Ishikawa (cell line): ENCODE data around the gene CST9L.

Source experiments
- CEBPB ChIP-seq: IDR thresholded peaks from 2 replicates; pipeline ENCODE4 v1.6.1; 2012
- CREB1 ChIP-seq: IDR thresholded peaks from 2 replicates; pipeline ENCODE4 v1.6.1; 2012; ENCODE audit warnings: low read depth
- EGR1 ChIP-seq: IDR thresholded peaks from 2 replicates; pipeline ENCODE4 v1.6.1; 2012
- EP300 ChIP-seq: IDR thresholded peaks from 2 replicates; pipeline ENCODE4 v1.6.1; 2012; ENCODE audit warnings: borderline replicate concordance
- FOXM1 ChIP-seq: IDR thresholded peaks from 2 replicates; pipeline ENCODE4 v1.6.1; 2012; ENCODE audit warnings: low read depth, borderline replicate concordance
- NFIC ChIP-seq: IDR thresholded peaks from 2 replicates; pipeline ENCODE4 v1.6.1; 2012
- RAD21 ChIP-seq: IDR thresholded peaks from 2 replicates; pipeline ENCODE4 v1.6.1; 2012; ENCODE audit warnings: low read depth
- TAF1 ChIP-seq: IDR thresholded peaks from 2 replicates; pipeline ENCODE4 v1.6.1; 2012; ENCODE audit warnings: low read depth, mild to moderate bottlenecking
- TCF12 ChIP-seq: IDR thresholded peaks from 2 replicates; pipeline ENCODE4 v1.6.1; 2012; ENCODE audit warnings: low read depth
- YY1 ChIP-seq: IDR thresholded peaks from 2 replicates; pipeline ENCODE4 v1.6.1; 2012; ENCODE audit warnings: low read depth
- TF ChIP-seq, protein P1 (sequence below): IDR thresholded peaks from 2 replicates; pipeline ENCODE4 v1.6.1; 2012; ENCODE audit warnings: low read depth, mild to moderate bottlenecking
- TF ChIP-seq, protein P2 (sequence below): IDR thresholded peaks from 2 replicates; pipeline ENCODE4 v1.6.1; 2012
- TF ChIP-seq, protein P3 (sequence below): IDR thresholded peaks from 2 replicates; pipeline ENCODE4 v1.6.1; 2012

DNA sequence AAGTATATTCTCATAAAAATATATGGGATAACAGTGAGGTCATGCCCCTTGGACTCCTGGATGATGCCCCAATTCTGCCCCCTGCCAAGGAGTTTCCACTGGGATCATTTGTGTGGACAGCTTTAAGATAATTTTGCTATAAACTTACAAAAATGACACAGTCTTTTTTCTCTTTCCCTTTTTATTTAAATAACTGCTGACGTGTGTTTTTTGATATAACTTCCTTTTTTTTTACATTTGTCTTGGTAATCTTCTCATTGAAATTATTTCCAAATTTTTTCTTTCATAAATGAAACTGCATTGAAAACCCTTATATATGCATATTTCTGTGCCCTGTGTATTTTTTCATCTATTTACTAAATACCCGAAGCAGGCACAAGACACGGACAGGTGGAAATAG lies 31.3 kb downstream of the CST9L start:
- TF ChIP-seq FOXM1 (no peak), RAD21 (no peak), YY1 (no peak), TCF12 (no peak), CREB1 (no peak), CEBPB (no peak), TAF1 (no peak), NFIC (no peak), EP300 (no peak), EGR1 (no peak)
- TF ChIP-seq, protein P1, sequence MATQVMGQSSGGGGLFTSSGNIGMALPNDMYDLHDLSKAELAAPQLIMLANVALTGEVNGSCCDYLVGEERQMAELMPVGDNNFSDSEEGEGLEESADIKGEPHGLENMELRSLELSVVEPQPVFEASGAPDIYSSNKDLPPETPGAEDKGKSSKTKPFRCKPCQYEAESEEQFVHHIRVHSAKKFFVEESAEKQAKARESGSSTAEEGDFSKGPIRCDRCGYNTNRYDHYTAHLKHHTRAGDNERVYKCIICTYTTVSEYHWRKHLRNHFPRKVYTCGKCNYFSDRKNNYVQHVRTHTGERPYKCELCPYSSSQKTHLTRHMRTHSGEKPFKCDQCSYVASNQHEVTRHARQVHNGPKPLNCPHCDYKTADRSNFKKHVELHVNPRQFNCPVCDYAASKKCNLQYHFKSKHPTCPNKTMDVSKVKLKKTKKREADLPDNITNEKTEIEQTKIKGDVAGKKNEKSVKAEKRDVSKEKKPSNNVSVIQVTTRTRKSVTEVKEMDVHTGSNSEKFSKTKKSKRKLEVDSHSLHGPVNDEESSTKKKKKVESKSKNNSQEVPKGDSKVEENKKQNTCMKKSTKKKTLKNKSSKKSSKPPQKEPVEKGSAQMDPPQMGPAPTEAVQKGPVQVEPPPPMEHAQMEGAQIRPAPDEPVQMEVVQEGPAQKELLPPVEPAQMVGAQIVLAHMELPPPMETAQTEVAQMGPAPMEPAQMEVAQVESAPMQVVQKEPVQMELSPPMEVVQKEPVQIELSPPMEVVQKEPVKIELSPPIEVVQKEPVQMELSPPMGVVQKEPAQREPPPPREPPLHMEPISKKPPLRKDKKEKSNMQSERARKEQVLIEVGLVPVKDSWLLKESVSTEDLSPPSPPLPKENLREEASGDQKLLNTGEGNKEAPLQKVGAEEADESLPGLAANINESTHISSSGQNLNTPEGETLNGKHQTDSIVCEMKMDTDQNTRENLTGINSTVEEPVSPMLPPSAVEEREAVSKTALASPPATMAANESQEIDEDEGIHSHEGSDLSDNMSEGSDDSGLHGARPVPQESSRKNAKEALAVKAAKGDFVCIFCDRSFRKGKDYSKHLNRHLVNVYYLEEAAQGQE, result no peak
- TF ChIP-seq, protein P2, sequence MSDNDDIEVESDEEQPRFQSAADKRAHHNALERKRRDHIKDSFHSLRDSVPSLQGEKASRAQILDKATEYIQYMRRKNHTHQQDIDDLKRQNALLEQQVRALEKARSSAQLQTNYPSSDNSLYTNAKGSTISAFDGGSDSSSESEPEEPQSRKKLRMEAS, result no peak
- TF ChIP-seq, protein P3, sequence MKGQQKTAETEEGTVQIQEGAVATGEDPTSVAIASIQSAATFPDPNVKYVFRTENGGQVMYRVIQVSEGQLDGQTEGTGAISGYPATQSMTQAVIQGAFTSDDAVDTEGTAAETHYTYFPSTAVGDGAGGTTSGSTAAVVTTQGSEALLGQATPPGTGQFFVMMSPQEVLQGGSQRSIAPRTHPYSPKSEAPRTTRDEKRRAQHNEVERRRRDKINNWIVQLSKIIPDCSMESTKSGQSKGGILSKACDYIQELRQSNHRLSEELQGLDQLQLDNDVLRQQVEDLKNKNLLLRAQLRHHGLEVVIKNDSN, result no peak
